Cerebellar nuclear complex (tissue), 1 donor: ENCODE measurements around the gene KRTAP5-1.

Source experiments
- DNase-seq, 2 experiments: peaks; one replicate each; lab custom pipeline; 2025; lab: John Stamatoyannopoulos, UW

Gene KRTAP5-1

GRCh38 chr11:1560649-1561251 is 24.3 kb downstream of the KRTAP5-1 start:
- DNase-seq, result no peak

GRCh38 chr11:1560002-1560648 is 25.0 kb downstream of the KRTAP5-1 start:
- no peak for DNase-seq

DNA sequence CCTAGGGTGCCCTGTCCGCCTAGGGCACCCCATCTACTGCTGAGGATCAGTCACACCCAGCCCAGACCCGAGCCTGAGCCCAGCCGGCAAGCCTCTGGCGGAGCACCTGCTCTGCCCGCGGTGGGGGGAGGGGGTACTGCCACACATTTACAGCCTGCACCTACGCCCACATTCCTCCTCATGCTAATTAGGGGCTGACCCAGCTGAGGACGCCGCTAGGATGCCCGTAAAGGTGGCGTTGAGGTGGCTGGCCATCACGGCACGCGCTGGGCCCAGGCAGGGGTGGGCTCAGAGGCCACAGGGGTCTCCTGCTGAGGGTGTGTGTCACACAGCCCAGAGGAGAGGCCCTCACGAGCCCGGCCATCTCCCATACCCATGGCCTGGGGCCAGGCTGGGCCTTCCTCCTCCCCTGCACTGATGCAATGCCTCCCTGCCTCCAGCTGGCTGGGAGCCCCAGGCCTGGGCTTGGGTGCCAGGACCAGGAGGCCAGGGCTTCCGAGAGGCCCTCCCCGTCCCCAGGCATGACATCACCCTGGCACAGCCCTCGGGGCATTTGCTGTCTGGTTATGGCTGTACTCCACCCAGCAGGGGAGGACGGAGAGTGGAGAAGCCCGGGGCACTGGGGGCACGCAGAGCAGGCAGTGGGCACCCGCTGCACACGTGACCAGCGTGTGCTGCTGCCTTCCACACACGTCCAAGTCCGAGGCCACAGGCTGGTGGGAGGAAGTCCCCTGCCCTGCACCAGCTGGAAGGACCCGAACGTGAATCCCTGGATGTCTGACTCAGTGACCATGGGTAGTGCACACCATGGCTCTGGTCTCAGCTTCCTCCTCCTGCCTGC is 25.8 kb downstream of the KRTAP5-1 start:
- peak; percentile 87 to 91 for DNase-seq

- DNase-seq, result no peak
Observed at GRCh38 chr11:1558775-1559110, 26.3 kb downstream of the KRTAP5-1 start.

- no peak for DNase-seq
Observed at GRCh38 chr11:1557904-1558774, 26.9 kb downstream of the KRTAP5-1 start.

GRCh38 chr11:1557051-1557884 is 27.8 kb downstream of the KRTAP5-1 start:
- no peak for DNase-seq

GRCh38 chr11:1556278-1556902 is 28.7 kb downstream of the KRTAP5-1 start:
- DNase-seq, result no peak

GRCh38 chr11:1555713-1556153 is 29.4 kb downstream of the KRTAP5-1 start:
- no peak for DNase-seq

DNA sequence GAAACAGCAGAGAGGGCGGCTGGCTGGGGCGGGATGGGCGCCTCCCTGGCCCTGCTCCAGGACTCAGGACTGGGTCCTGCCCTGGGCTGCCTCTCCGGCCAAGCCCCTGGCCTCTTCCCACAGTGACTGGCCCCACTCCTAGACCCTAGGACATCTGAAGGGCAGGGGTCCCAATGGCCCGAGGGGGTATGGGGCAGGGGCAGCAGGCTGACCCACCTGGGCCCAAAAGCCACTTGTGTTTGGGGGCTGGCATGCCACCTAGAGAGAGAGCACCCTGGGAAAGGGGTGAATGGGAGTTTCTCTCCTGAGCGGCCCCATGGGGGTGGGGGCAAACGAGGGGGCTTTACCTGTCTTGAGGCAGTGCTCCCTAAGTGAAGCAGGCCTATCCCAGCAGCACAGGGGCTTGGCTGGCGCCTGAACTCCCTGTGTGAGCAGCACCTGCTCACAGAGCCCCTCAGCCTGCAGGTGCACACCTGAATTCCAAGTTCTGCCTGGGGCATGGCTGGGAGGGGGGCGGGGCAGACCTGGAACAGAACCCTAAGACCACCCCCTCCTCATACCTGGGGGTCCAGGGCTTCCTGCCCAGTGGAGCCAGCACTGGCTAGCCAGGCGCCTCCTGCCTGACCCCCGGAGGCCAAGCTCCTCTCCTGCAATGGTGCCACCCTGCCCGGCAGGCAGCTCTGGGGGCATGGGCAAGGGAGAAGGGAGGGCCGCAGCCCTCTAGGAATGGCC is 29.9 kb downstream of the KRTAP5-1 start:
- no peak for DNase-seq

DNA sequence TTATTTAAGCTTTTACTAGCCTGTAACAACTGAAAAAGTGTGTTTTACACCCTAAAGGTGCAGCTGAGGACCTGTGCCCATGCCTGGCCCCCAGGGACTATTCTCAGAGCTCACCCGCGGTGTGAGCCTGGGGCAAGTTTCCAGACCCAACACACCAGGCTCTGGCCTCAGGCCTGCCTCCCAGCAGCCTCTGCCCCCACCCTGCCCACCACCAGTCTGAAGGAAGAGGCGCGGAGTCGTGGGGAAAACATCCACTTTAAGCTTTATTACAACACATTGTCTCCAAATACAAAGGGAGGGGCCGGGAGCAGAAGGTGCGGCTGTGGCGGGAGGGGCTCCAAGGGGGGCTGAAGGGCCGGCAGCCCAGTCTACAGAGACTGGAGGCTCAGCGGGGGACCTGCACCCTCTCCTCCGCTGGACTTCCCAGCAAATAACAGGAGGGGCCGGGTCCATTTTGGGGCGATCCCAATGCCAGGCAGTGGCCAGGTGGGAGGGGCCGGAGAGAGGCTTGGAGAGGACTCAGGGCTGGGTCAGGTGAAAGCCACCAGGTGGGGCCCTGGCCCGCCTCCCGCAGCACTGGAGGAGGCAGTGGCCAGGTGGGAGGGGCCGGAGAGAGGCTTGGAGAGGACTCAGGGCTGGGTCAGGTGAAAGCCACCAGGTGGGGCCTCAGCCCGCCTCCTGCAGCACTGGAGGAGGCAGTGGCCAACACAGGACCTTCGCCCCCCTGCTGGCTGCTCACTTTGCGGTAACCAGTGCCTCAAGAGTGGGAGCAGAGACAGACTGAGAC is 31.1 kb downstream of the KRTAP5-1 start:
- no peak for DNase-seq

GRCh38 chr11:1549338-1550330 is 35.4 kb downstream of the KRTAP5-1 start:
- DNase-seq, result no peak

- peak in 1 of 2 experiments; percentile 23 for DNase-seq
Observed at GRCh38 chr11:1548221-1549070, 36.6 kb downstream of the KRTAP5-1 start.

DNA sequence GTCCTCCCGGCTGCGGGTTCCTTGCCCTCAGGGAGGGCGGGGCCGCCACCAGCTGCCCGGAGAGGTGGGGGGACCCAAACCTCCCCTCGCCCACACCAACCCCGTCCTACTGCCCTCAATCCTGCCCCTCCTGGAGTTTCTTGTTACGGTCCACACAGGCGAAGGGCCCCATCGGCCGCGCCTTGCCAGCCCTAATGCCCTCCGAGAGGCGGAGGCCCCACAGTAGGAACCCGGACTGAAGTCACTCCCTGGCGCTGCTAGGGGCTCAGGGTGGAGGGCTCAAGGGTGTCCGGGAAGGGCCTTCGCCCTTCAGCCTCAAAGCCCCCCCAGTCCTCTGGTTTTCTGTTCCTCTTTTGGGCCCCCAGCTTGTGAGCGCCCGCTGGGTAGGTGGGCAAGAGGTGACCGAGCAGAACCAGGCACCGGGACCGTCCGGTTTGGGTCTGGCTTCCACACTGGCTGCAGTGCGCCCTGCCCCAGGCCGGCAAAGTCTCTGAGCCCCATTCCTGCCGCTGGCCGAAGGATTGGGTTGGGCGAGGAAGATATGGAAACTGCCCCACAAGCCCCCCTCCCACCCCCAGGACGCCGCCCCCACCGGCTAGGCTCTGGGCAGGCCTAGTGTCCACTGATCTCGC is 37.5 kb downstream of the KRTAP5-1 start:
- DNase-seq, result no peak

- DNase-seq, result no peak
Observed at GRCh38 chr11:1546536-1547466, 38.3 kb downstream of the KRTAP5-1 start.

DNA sequence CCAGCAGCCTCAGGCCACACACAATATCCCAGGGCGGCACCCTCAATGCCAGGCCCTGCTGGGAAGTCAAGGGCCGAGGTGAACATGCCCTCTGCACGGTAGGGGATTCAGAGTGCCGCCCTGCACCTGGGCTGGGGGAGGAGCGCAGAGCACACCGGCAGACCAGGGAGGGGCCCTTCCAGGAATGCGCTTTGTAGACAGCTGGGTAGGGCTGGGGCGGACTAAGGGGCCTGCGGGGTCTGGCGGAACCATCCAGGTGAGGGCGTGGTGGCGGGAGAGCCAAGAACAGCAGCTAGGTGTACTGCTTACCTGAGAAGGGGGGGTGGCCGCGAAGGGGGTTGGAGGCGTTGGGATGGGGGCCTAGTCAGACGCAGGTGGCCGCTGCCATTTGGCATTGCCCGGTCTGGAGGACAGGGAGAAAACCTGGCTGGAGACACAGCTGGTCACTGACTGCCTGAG is 39.0 kb downstream of the KRTAP5-1 start:
- DNase-seq, result no peak
